ENCODE measurements around the gene ATP1A4.

The ATP1A4 gene

DNA sequence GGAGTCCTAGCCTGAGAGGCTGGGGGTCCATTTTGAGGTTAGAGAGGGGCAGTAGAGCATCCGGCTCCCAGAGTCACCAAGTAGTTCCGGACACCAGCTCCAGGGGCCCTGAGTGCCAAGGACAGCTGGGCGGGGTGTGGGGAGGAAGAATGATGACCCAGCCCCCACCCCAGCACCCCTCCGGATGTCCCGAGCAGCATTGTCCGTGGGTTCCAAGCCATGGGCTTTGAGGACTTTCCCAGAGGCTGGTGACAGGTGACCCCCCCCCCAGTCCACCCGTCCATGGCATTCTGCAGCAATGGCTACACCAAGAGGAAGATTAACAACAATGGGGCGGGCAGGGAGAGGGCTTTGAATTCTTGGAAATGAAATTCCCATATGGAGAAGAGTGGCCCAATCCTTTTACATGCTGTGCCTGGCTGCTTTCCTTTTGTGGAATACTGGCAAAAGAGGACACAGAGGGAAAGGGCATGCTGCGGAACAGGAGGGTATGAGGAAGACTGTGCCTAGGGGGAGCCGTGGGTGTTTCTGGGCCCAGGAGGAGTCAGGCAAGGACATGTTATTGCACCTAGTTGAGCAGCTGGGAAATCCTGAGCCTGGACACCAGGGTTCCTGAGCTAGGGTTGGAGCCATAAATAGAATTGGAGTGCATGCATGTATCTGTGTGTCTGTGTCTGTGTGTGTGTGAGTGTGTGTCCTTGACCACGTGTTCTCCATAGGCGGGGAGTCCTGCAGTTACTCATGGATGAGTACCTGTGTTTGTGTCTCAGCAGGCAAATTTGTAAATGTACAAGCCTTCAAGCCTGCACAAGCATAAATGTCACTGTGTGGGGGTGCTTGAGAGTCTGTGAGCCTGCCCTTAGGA is 34.9 kb upstream of the ATP1A4 start:
- Histone ChIP-seq H3K4me3 (ENCODE audit: low read length) (no peak overlapping the region), H3K27me3 (ENCODE audit: control insufficient read depth, low read length) (peaks cover 18% of the 10 kb centered on the region)
- TF ChIP-seq, protein P1, sequence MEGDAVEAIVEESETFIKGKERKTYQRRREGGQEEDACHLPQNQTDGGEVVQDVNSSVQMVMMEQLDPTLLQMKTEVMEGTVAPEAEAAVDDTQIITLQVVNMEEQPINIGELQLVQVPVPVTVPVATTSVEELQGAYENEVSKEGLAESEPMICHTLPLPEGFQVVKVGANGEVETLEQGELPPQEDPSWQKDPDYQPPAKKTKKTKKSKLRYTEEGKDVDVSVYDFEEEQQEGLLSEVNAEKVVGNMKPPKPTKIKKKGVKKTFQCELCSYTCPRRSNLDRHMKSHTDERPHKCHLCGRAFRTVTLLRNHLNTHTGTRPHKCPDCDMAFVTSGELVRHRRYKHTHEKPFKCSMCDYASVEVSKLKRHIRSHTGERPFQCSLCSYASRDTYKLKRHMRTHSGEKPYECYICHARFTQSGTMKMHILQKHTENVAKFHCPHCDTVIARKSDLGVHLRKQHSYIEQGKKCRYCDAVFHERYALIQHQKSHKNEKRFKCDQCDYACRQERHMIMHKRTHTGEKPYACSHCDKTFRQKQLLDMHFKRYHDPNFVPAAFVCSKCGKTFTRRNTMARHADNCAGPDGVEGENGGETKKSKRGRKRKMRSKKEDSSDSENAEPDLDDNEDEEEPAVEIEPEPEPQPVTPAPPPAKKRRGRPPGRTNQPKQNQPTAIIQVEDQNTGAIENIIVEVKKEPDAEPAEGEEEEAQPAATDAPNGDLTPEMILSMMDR (IDR thresholded peaks at IDR 0.05; ENCODE audit: low read depth, low read length, poor library complexity, severe bottlenecking), result no peak
- TF ChIP-seq EZH2phosphoT487 (IDR thresholded peaks at IDR 0.05; ENCODE audit: borderline replicate concordance, low read length), result no peak

DNA sequence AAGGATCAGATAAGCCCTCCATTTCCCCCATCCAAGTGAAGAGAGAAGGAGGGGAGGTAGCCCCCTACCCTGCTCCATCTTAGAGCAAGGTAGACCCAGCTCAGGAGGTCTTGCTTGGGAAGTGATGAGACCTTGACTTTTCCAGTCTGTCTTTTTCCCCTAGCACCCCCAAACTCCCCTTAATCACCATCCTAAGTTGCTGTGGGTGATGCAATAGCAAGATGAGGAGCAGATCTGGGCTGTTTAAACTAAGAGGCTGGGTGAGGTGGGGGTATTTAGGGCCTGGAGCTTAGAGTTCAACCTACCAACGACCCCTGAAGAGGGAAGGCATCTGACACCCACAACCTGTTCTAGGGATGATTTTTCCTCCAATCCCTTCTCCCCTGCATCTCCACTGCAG is 34.1 kb upstream of the ATP1A4 start:
- Histone ChIP-seq H3K4me2 (ENCODE audit: low read length) (no peak overlapping the region), H3K36me3 (ENCODE audit: control insufficient read depth, low read length) (no peaks in the 10 kb centered on the region), H3K9me3 (ENCODE audit: control insufficient read depth, insufficient read depth, low read length) (no peaks in the 10 kb centered on the region), H3K27ac (ENCODE audit: low read depth, low read length) (no peak overlapping the region), H4K20me1 (ENCODE audit: control insufficient read depth, insufficient read depth, low read depth, low read length) (no peaks in the 10 kb centered on the region), H3K9me2 (replicated peaks; ENCODE audit: control insufficient read depth, low read length) (no peaks in the 10 kb centered on the region), H3K79me2 (ENCODE audit: control insufficient read depth, low read length) (no peaks in the 10 kb centered on the region), H3K4me3 (ENCODE audit: low read length) (no peak overlapping the region), H3F3A (ENCODE audit: control insufficient read depth, insufficient read depth) (no peaks in the 10 kb centered on the region), H3K4me1 (ENCODE audit: control insufficient read depth, low read length) (no peaks in the 10 kb centered on the region), H3K27me3 (ENCODE audit: control insufficient read depth, low read length) (peaks cover 18% of the 10 kb centered on the region)
- TF ChIP-seq EZH2phosphoT487 (IDR thresholded peaks at IDR 0.05; ENCODE audit: borderline replicate concordance, low read length), result no peak
- TF ChIP-seq, protein P1 (IDR thresholded peaks at IDR 0.05; ENCODE audit: low read depth, low read length, poor library complexity, severe bottlenecking), result no peak

More for the DNA sequence above, 34.9 kb upstream of the ATP1A4 start:
- Histone ChIP-seq H3K4me1 (ENCODE audit: control insufficient read depth, low read length) (no peaks in the 10 kb centered on the region), H3K36me3 (ENCODE audit: control insufficient read depth, low read length) (no peaks in the 10 kb centered on the region), H3K9me2 (replicated peaks; ENCODE audit: control insufficient read depth, low read length) (no peaks in the 10 kb centered on the region), H3K9me3 (ENCODE audit: control insufficient read depth, insufficient read depth, low read length) (no peaks in the 10 kb centered on the region), H3K27ac (ENCODE audit: low read depth, low read length) (no peak overlapping the region), H3K4me2 (ENCODE audit: low read length) (no peak overlapping the region), H3F3A (ENCODE audit: control insufficient read depth, insufficient read depth) (no peaks in the 10 kb centered on the region), H3K79me2 (ENCODE audit: control insufficient read depth, low read length) (no peaks in the 10 kb centered on the region), H4K20me1 (ENCODE audit: control insufficient read depth, insufficient read depth, low read depth, low read length) (no peaks in the 10 kb centered on the region)

DNA sequence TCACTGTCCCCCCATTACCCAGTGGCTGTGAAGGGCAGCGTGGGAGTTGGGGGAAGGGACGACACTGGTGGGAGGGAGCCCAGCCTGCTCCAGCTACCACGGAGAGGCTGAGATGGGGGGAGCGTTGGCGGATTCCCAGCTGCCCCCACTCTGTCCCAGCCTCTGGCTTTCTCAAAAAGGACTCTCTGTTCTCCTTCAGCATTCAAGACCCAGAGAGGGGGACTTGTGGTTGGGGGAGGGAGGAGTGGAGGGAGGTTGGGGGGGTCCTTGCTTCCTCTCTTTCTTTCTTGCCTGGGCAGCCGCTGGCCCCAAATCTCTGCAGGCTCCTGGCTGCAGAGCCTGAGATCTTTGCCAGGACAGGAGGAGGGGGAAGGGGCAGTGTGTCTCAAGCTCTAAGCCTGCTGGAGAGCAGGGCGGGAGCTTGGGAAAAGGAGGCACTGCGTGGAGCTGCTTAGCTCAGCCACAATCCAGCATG is 33.7 kb upstream of the ATP1A4 start:
- no peaks in the 10 kb centered on the region for H3K36me3 ChIP-seq (ENCODE audit: control insufficient read depth, low read length)
- no peak for TF ChIP-seq EZH2phosphoT487 (IDR thresholded peaks at IDR 0.05; ENCODE audit: borderline replicate concordance, low read length)
- TF ChIP-seq, protein P1 (IDR thresholded peaks at IDR 0.05; ENCODE audit: low read depth, low read length, poor library complexity, severe bottlenecking), result no peak
- H3K4me1 ChIP-seq (ENCODE audit: control insufficient read depth, low read length), result no peaks in the 10 kb centered on the region
- no peaks in the 10 kb centered on the region for H4K20me1 ChIP-seq (ENCODE audit: control insufficient read depth, insufficient read depth, low read depth, low read length)
- no peak overlapping the region for H3K27ac ChIP-seq (ENCODE audit: low read depth, low read length)
- no peak overlapping the region for H3K4me2 ChIP-seq (ENCODE audit: low read length)
- no peaks in the 10 kb centered on the region for H3K9me2 ChIP-seq (replicated peaks; ENCODE audit: control insufficient read depth, low read length)
- no peaks in the 10 kb centered on the region for H3F3A ChIP-seq (ENCODE audit: control insufficient read depth, insufficient read depth)
- no peak overlapping the region for H3K4me3 ChIP-seq (ENCODE audit: low read length)
- H3K9me3 ChIP-seq (ENCODE audit: control insufficient read depth, insufficient read depth, low read length), result no peaks in the 10 kb centered on the region
- peaks cover 18% of the 10 kb centered on the region for H3K27me3 ChIP-seq (ENCODE audit: control insufficient read depth, low read length)
- no peaks in the 10 kb centered on the region for H3K79me2 ChIP-seq (ENCODE audit: control insufficient read depth, low read length)

Data from DOHH2 (cell line).